ENCODE data around the gene HOMER2. TPM values are rescaled to one million over a fixed set of nuclear protein-coding genes. Genes with fewer than 3 reads are reported as not detected.
"Not testable (repeated sequence)": the region's sequence is repeated elsewhere in the genome, so short reads cannot be mapped to it uniquely, and the experiment has no call there.

Gene HOMER2
- 1 to 10 TPM; 2.2 to 4.3 (median 3.3) TPM for total RNA-seq

DNA sequence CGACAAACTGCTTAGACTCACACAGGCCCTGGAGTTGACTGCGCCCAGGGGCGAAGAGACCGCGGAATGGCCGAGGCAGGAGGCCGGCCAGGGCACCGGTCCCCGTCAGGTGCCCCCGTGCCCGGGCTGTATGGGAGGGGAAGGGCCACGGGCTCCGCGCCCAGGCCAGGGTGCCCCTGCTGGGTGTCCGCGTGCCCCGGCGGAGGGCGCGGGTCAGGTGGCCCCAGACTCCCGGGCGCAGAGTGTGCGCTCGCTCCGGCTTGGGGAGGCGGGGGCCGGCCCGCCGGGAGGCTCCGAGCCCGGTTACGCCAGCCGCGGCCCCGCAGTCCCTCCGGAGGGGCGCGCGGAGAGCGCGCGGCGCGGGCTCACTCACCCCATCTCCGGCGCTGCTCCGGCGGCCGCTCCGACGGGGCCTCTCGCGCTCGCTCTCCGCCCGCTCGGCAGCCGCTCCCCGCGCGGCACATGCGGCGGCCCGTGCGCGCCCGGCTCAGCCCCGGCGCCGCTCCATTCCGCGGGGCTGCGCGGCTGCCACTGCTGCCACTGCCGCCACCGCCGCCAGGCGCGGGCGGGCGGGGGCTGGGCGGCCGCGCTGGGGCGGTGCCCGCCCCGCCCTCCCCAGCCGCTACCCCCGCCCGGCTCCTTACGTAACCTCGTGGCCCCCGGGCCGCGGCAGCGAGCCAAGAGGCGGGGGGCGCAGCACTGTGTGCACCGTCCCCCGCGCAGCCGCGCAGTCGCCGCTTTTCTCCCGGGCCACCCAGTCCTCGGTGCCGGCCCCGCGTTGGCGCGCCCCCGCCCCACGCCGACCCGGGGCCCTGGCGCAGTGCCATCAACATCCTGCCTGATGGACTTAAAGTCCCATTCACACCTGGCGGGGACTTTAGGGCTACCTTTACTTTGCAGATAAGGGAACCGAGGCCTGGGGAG lies at the start of gene HOMER2:
Gene HOMER2, minus strand, starts transcription at position 563 of the 924 bp plus-strand sequence. Its CDS starts 185 bp downstream, at position 378.
- peak within 1 kb of the TSS; percentile 17 to 59 (median 48) for H3K4me3 ChIP-seq
- H3K36me3 ChIP-seq = no peaks in the 10 kb centered on the region
- H3K27me3 ChIP-seq = no peaks in the 10 kb centered on the region
- H3K4me1 ChIP-seq = peaks cover 0 to 6% (median 2%) of the 10 kb centered on the region in 4 donors
- DNase-seq = no peak
- no peaks in the 10 kb centered on the region for H3K9me3 ChIP-seq
- no peak within 1 kb of the TSS for H3K27ac ChIP-seq
- TF ChIP-seq CTCF (IDR thresholded peaks at IDR 0.05) (no peak), POLR2A (IDR thresholded peaks at IDR 0.05) (no peak)

DNA sequence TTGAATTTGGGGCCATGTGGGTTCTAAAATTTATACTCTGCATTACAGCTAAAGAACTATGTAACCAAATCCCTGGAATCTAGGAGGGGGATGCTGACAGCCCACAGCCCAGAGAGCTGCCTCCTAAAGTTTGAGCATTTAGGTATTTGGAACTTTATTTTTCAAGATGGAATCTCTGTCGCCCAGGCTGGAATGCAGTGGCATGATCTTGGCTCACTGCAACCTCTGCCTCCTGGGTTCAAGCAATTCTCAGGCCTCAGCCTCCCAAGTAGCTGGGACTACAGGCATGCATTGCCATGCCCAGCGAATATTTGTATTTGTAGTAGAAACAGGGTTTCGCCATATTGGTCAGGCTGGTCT lies 48.1 kb upstream of the HOMER2 start:
- H3K9me3 ChIP-seq, H3K27me3 ChIP-seq, H3K27ac ChIP-seq, H3K4me1 ChIP-seq, H3K4me3 ChIP-seq, DNase-seq: not testable (repeated sequence)
- peaks cover 0 to 10% (median 0%) of the 10 kb centered on the region in 3 donors for H3K36me3 ChIP-seq

- Histone ChIP-seq H3K4me1 (no peaks in the 10 kb centered on the region), H3K36me3 (peaks cover 0 to 5% (median 0%) of the 10 kb centered on the region in 3 donors), H3K27ac (no peak overlapping the region), H3K27me3 (no peaks in the 10 kb centered on the region), H3K4me3 (peak overlapping the region in 1 of 4 donors; percentile 24), H3K9me3 (no peaks in the 10 kb centered on the region)
- DNase-seq = no peak
- TF ChIP-seq CTCF (IDR thresholded peaks at IDR 0.05) (peak in 5 of 6 experiments; percentile 24 to 58 (median 43)), POLR2A (IDR thresholded peaks at IDR 0.05) (no peak)
Measured at GRCh38 chr15:82999905-83000671, 47.6 kb upstream of the HOMER2 start.

DNA sequence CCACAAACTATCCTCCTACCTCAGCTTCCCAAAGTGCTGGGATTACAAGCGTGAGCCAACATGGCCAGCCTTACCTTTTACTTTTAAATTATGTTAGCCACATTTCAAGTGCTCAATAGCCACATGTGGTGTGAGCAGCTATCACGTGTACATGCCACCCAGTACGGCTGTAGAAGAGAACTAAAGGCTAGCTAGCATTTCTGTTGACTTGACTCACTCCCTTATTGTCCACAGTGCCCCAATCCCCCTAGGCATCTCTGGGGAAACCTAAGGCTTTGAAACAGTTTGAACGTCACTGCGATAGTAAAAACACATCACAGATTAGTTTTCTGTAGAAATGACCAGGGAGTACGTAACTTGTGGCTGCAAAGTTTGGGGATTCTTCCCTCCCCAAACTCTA lies 46.9 kb upstream of the HOMER2 start:
- Histone ChIP-seq H3K27me3 (no peaks in the 10 kb centered on the region), H3K36me3 (no peaks in the 10 kb centered on the region), H3K27ac (no peak overlapping the region), H3K4me3 (no peak overlapping the region), H3K9me3 (no peaks in the 10 kb centered on the region), H3K4me1 (no peaks in the 10 kb centered on the region)
- TF ChIP-seq CTCF (IDR thresholded peaks at IDR 0.05) (no peak), POLR2A (IDR thresholded peaks at IDR 0.05) (no peak)
- DNase-seq = no peak

GRCh38 chr15:82995938-82996337 lies 43.4 kb upstream of the HOMER2 start:
- Histone ChIP-seq H3K36me3 (peaks cover 0 to 10% (median 0%) of the 10 kb centered on the region in 3 donors), H3K27me3 (no peaks in the 10 kb centered on the region), H3K4me1 (no peaks in the 10 kb centered on the region), H3K9me3 (no peaks in the 10 kb centered on the region), H3K27ac (no peak overlapping the region), H3K4me3 (no peak overlapping the region)
- no peak for DNase-seq
- TF ChIP-seq CTCF (IDR thresholded peaks at IDR 0.05) (no peak), POLR2A (IDR thresholded peaks at IDR 0.05) (no peak)

GRCh38 chr15:82995076-82995475 lies 42.6 kb upstream of the HOMER2 start:
- TF ChIP-seq POLR2A (IDR thresholded peaks at IDR 0.05) (no peak), CTCF (IDR thresholded peaks at IDR 0.05) (no peak)
- Histone ChIP-seq H3K27ac (no peak overlapping the region), H3K4me1 (no peaks in the 10 kb centered on the region), H3K27me3 (no peaks in the 10 kb centered on the region), H3K36me3 (peaks cover 0 to 14% (median 0%) of the 10 kb centered on the region in 3 donors), H3K4me3 (no peak overlapping the region), H3K9me3 (no peaks in the 10 kb centered on the region)
- no peak for DNase-seq
